ENCODE data around the gene FOXP1. TPM values are rescaled to one million over a fixed set of nuclear protein-coding genes. Genes with fewer than 3 reads are reported as not detected.

FOXP1 gene
- total RNA-seq, 1 experiment from 2014 or later = 75.3 TPM

- Histone ChIP-seq H2AFZ (ENCODE audit: low read length) (no peak overlapping the region), H3K27ac (ENCODE audit: insufficient read length, low read depth, low read length) (no peak overlapping the region), H2BK120ac (ENCODE audit: low read depth, low read length, poor library complexity, severe bottlenecking) (no peak overlapping the region), H3K23me2 (ENCODE audit: insufficient read length, low read depth, low read length, poor library complexity, severe bottlenecking) (no peaks in the 10 kb centered on the region), H3K18ac (ENCODE audit: insufficient read length, low read depth, low read length) (no peak overlapping the region), H2BK12ac (ENCODE audit: insufficient read length, low read depth, low read length) (no peak overlapping the region), H3K14ac (ENCODE audit: insufficient read depth, low read length) (no peak overlapping the region), H3K56ac (ENCODE audit: insufficient read length, low read depth, low read length) (no peak overlapping the region), H4K91ac (ENCODE audit: insufficient read length, low read depth, low read length) (no peak overlapping the region), H3K9me3 (ENCODE audit: control insufficient read depth, low read depth, low read length) (no peaks in the 10 kb centered on the region), H2BK20ac (ENCODE audit: low read depth, low read length, poor library complexity, severe bottlenecking) (no peak overlapping the region), H3K79me1 (ENCODE audit: insufficient read depth, low read depth, low read length, poor library complexity, severe bottlenecking) (no peaks in the 10 kb centered on the region), H2BK15ac (ENCODE audit: low read depth, low read length) (no peak overlapping the region), H2AK5ac (ENCODE audit: insufficient read length, low read length) (no peak overlapping the region), H4K20me1 (ENCODE audit: control insufficient read depth, insufficient read depth, insufficient read length) (no peaks in the 10 kb centered on the region), H3K79me2 (ENCODE audit: insufficient read depth, low read length) (no peaks in the 10 kb centered on the region), H3K4me2 (ENCODE audit: insufficient read depth, insufficient read length, low read length) (no peak overlapping the region), H3K9ac (ENCODE audit: extremely low read depth, insufficient read length, low read length) (no peak overlapping the region), H3K4me1 (ENCODE audit: insufficient read depth, low read length) (peaks cover 24% of the 10 kb centered on the region), H2BK5ac (ENCODE audit: insufficient read length, low read length) (no peak overlapping the region), H3T11ph (ENCODE audit: low read length) (no peak overlapping the region), H3K4ac (ENCODE audit: low read depth, low read length) (no peak overlapping the region), H3K27me3 (ENCODE audit: insufficient read depth, low read length) (no peaks in the 10 kb centered on the region), H3K23ac (ENCODE audit: insufficient read length, low read depth, low read length) (no peak overlapping the region), H4K5ac (ENCODE audit: insufficient read length, low read depth, low read length) (no peak overlapping the region), H4K8ac (replicated peaks; ENCODE audit: insufficient read length, low read depth, low read length) (no peak overlapping the region)
- Mint-ChIP-seq H3K4me3 (no peak overlapping the region), H3K9me3 (no peaks in the 10 kb centered on the region), H3K36me3 (ENCODE audit: insufficient read depth in 1 of 3, low read depth in 3 of 3) (no peaks in the 10 kb centered on the region), H3K4me1 (peaks cover 58 to 60% of the 10 kb centered on the region in 2 experiments), H3K27me3 (ENCODE audit: low read depth) (no peaks in the 10 kb centered on the region; the same call in 1 of the 2 replicates), H3K27ac (peak overlapping the region in 2 of 3 experiments; percentile 66 to 90; a peak in 2 of 7 replicates)
- no peak for DNase-seq
- TF ChIP-seq CTCF (conservative IDR thresholded peaks at IDR 0.05) = no peak
- no CpG with 5 or more reads among the region's 7 CpGs for WGBS (ENCODE audit: extremely low coverage, insufficient read length, low lambda C conversion rate)
These were observed 455.7 kb downstream of the FOXP1 start for GRCh38 chr3:71127844-71128243.

Data from H9 (cell line).